Measurements from ENCODE around the gene PEX11G. TPM values are rescaled to one million over a fixed set of nuclear protein-coding genes. Genes with fewer than 3 reads are reported as not detected.

The PEX11G gene
- total and polyA plus RNA-seq, 2 of the 8 experiments (the other 6 are each of a cell fraction or from before 2014, with no cell fraction given) = 2.1 to 4.3 TPM

DNA sequence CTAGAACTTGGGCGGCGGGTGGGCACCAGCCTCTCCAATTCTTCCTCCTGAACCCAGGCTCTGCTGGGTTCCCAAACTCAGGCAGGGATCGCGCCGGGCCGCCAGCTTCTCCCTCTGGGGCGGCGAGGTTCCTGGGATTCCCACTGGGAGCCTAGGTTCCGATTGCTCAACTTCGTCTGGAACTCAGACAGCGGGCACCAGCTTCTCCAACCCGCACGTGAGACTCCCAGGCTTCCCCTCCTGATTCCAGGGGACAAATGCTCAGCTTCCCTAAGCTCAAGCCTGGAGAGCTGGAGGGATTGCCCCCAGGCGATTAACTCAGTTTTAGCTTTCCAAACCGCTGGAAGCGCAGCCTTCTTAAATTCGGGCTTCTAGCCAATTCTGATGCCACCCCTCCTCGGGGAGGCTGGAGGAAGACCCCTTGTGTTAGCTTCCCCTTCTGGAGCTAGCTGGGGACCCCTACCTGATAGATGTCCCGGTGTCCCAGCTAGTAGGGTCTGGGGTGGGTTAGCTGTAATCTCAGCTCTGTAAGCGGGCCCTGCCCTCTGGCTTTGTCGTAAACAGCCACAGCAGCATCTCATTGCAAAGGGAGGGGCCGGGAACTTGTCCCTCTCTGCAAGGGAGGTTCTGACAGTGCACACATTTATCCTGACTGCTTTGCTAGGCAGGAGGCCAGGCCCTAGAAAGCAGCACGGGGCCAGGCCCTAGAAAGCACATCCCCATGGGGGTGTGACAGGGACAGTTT, 34.3 kb upstream of the PEX11G start:
- no peaks in the 10 kb centered on the region for H3K79me2 ChIP-seq (ENCODE audit: control insufficient read depth in 1 of 2, insufficient read depth in 2 of 2, low read length in 2 of 2)
- no peak overlapping the region for H2AFZ ChIP-seq (ENCODE audit: low read length)
- peak overlapping the region; percentile 48 to 79 (median 72) for H3K4me3 ChIP-seq (ENCODE audit: extremely low read depth in 1 of 4, insufficient read depth in 2 of 4, low read depth in 3 of 4, low read length in 4 of 4)
- H4K91ac ChIP-seq (replicated peaks; ENCODE audit: insufficient read length, low read length) = no peak overlapping the region
- ChIA-PET POLR2A (ENCODE audit: partially characterized antibody) (interaction anchor here (0.5 to 7.0 kb wide), 9 partner anchors 10 to 1853 kb away, joined by 3 to 80 read pairs (median 3); partner anchors contain the start of genes PNPLA6, STXBP2 and TRAPPC5), CTCF (ENCODE audit: partially characterized antibody) (interaction anchor here (0.6 to 2.8 kb wide), 8 partner anchors 10 to 169 kb away, joined by 3 to 11 read pairs (median 4); partner anchors contain the start of gene PNPLA6)
- H2AK5ac ChIP-seq (ENCODE audit: low read depth, low read length) = no peak overlapping the region
- peak overlapping the region; percentile 29; the same call in 1 of the 2 replicates for H4K8ac ChIP-seq (ENCODE audit: extremely low read depth, insufficient read depth, low read length)
- H3K4ac ChIP-seq (replicated peaks; ENCODE audit: insufficient read length, low read depth, low read length) = no peak overlapping the region
- no peak overlapping the region for H2BK120ac ChIP-seq (replicated peaks; ENCODE audit: low read depth, low read length)
- peaks cover 10% of the 10 kb centered on the region; the same call in 1 of the 2 replicates for H3K23me2 ChIP-seq (ENCODE audit: low read depth, low read length)
- no peak overlapping the region for H2BK15ac ChIP-seq (ENCODE audit: low read length)
- H3K23ac ChIP-seq (ENCODE audit: insufficient read length) = no peak overlapping the region
- no peak overlapping the region for H3K27ac ChIP-seq (ENCODE audit: low read depth, low read length)
- H3K4me2 ChIP-seq (ENCODE audit: insufficient read depth in 1 of 2, low read depth in 2 of 2, low read length in 2 of 2) = peak overlapping the region; percentile 85 to 94
- peaks cover 2% of the 10 kb centered on the region; the same call in 1 of the 2 replicates for H3K79me1 ChIP-seq (ENCODE audit: low read depth, low read length)
- H4K20me1 ChIP-seq (replicated peaks in 1 of 2; ENCODE audit: control insufficient read depth in 1 of 2, insufficient read depth in 2 of 2, low read length in 2 of 2) = peaks cover 2% of the 10 kb centered on the region in 2 experiments
- 30% methylated on average over 23 of the region's 23 CpGs; no CpG with 5 or more reads in 1 of the 2 experiments for WGBS, 2 experiments (ENCODE audit: extremely low coverage in 1 of 2, insufficient coverage in 1 of 2, insufficient read length in 1 of 2, insufficient replicate concordance in 2 of 2, low coverage in 1 of 2, low lambda C conversion rate in 2 of 2, missing lambda C conversion rate in 1 of 2)
- no peak overlapping the region for H2BK12ac ChIP-seq (ENCODE audit: low read depth, low read length)
- peak; percentile 68 for TF ChIP-seq CEBPB (IDR thresholded peaks at IDR 0.05; ENCODE audit: low read depth, low read length)
- no peak for TF ChIP-seq SUZ12 (IDR thresholded peaks at IDR 0.05; ENCODE audit: low read length)
- peak; percentile 25 for TF ChIP-seq SAP30 (IDR thresholded peaks at IDR 0.05; ENCODE audit: insufficient read depth, insufficient replicate concordance, low read length)
- no peak overlapping the region for H3K18ac ChIP-seq (ENCODE audit: extremely low read depth, low read length)
- no peak overlapping the region for H2BK20ac ChIP-seq (ENCODE audit: low read length)
- no peak overlapping the region for H3K56ac ChIP-seq (replicated peaks; ENCODE audit: insufficient read length, low read depth, low read length)
- peaks cover 0 to 5% (median 1%) of the 10 kb centered on the region in 4 experiments; a peak in 1 of 7 replicates for H3K4me1 ChIP-seq (replicated peaks in 1 of 4; ENCODE audit: control insufficient read depth in 3 of 4, insufficient read depth in 4 of 4, low read length in 3 of 4)
- H4K5ac ChIP-seq (ENCODE audit: insufficient read length, low read depth, low read length) = no peak overlapping the region
- no peaks in the 10 kb centered on the region for H3K27me3 ChIP-seq (replicated peaks in 1 of 4; ENCODE audit: control insufficient read depth in 3 of 4, extremely low read depth in 1 of 4, insufficient read depth in 3 of 4, low read length in 3 of 4)
- no peak overlapping the region for H2BK5ac ChIP-seq (ENCODE audit: low read depth, low read length)
- DNase-seq (ENCODE audit: low read depth in 1 of 2, low spot score in 2 of 2) (no peak), FAIRE-seq (no peak)
- no peaks in the 10 kb centered on the region for H3K9me3 ChIP-seq (ENCODE audit: insufficient read depth in 2 of 2, low read depth in 1 of 2, low read length in 1 of 2)
- H3K36me3 ChIP-seq (ENCODE audit: control insufficient read depth in 2 of 4, insufficient read depth in 4 of 4, low read length in 3 of 4) = peaks cover 0 to 7% (median 3%) of the 10 kb centered on the region in 4 experiments; a peak in 1 of 8 replicates
- peak overlapping the region in 3 of 4 experiments; percentile 16 to 44 (median 25); a peak in 3 of 7 replicates for H3K9ac ChIP-seq (replicated peaks in 1 of 4; ENCODE audit: extremely low read depth in 1 of 4, low read depth in 3 of 4, low read length in 3 of 4)
- H3K14ac ChIP-seq (ENCODE audit: insufficient read length) = no peak overlapping the region
